IMR-90 (cell line): ENCODE measurements around the gene ZNF236. TPM values are rescaled to one million over a fixed set of nuclear protein-coding genes. Genes with fewer than 3 reads are reported as not detected.
A peak's percentile ranks its signal among the peaks of the same experiment; 100 is the strongest.

Experiments
- ATAC-seq: fragments of 200-7000 bp; cut with Tn5 transposase; 2 replicates; pipeline ENCODE4 v1.9.1; 2020; ENCODE audit warnings: low read depth, mild to moderate bottlenecking, moderate library complexity
- BruUV-seq: library from RNA; stranded (reverse); fragments of 400-500 nt; replicated peaks from 2 replicates; lab custom pipeline; 2021; lab: Mats Ljungman, UMichigan
- CTCF ChIA-PET: fragments of 300-600 bp; formaldehyde crosslinking; extraction: SDS; loops from one replicate; lab custom pipeline; 2021; ENCODE audit warnings: antibody characterized with exemption; lab: Yijun Ruan, JAX
- POLR2A ChIA-PET: fragments of 300-600 bp; sonication (Branson Sonifier 250); formaldehyde crosslinking; loops from one replicate; lab custom pipeline; 2022; ENCODE audit warnings: antibody characterized with exemption; ENCODE audit not compliant: unreplicated experiment; lab: Charles Lee
- DNase-seq: peaks from one replicate; pipeline ENCODE4 v3.0.0; 2013
- H2AFZ ChIP-seq: replicated peaks from 2 replicates; pipeline ENCODE3; 2013; ENCODE audit warnings: low read length, mild to moderate bottlenecking; ENCODE audit not compliant: poor library complexity
- H2AK5ac ChIP-seq: 2 replicates; pipeline ENCODE4 v1.6.1; 2013; ENCODE audit warnings: low read depth, low read length, inconsistent platforms
- H2AK9ac ChIP-seq: replicated peaks from 2 replicates; pipeline ENCODE3; 2013; ENCODE audit warnings: mild to moderate bottlenecking, low read depth, low read length, moderate library complexity; ENCODE audit not compliant: poor library complexity
- H2BK120ac ChIP-seq: 2 replicates; pipeline ENCODE4 v1.6.1; 2013; ENCODE audit warnings: low read depth, low read length, inconsistent platforms
- H2BK15ac ChIP-seq: 3 replicates; pipeline ENCODE4 v1.6.1; 2013; ENCODE audit warnings: low read depth, low read length, inconsistent platforms
- H2BK20ac ChIP-seq: 2 replicates; pipeline ENCODE4 v1.6.1; 2013; ENCODE audit warnings: low read depth, mild to moderate bottlenecking, inconsistent platforms, low read length, moderate library complexity
- H2BK5ac ChIP-seq: 2 replicates; pipeline ENCODE4 v1.6.1; 2013; ENCODE audit warnings: mild to moderate bottlenecking, low read depth, low read length, inconsistent platforms; ENCODE audit not compliant: poor library complexity, severe bottlenecking
- H3K14ac ChIP-seq: replicated peaks from 2 replicates; pipeline ENCODE4 v1.6.1; 2013; ENCODE audit warnings: low read depth, low read length, inconsistent platforms
- H3K18ac ChIP-seq: 2 replicates; pipeline ENCODE4 v1.6.1; 2013; ENCODE audit warnings: low read depth, low read length, control low read depth
- H3K23ac ChIP-seq: 2 replicates; pipeline ENCODE4 v1.6.1; 2013; ENCODE audit warnings: low read depth, low read length, inconsistent platforms
- H3K27ac ChIP-seq: 2 replicates; pipeline ENCODE4 v1.5.1; 2013; ENCODE audit warnings: mild to moderate bottlenecking, control low read depth, low read length; ENCODE audit not compliant: insufficient read depth
- H3K27me3 ChIP-seq: 2 replicates; pipeline ENCODE4 v1.6.1; 2013; ENCODE audit warnings: low read length; ENCODE audit not compliant: control insufficient read depth, insufficient read depth
- H3K36me3 ChIP-seq: 2 replicates; pipeline ENCODE4 v1.6.1; 2013; ENCODE audit warnings: low read length, mixed read lengths; ENCODE audit not compliant: control insufficient read depth, insufficient read depth
- H3K4ac ChIP-seq: 2 replicates; pipeline ENCODE4 v1.6.1; 2013; ENCODE audit warnings: low read depth, low read length, inconsistent platforms
- H3K4me1 ChIP-seq: 2 replicates; pipeline ENCODE4 v1.6.1; 2013; ENCODE audit warnings: low read length, mixed read lengths; ENCODE audit not compliant: control insufficient read depth, insufficient read depth
- H3K4me2 ChIP-seq: 2 replicates; pipeline ENCODE4 v1.6.1; 2013; ENCODE audit warnings: low read depth, mild to moderate bottlenecking, control low read depth, low read length, moderate library complexity
- H3K4me3 ChIP-seq: 2 replicates; pipeline ENCODE4 v1.5.1; 2013; ENCODE audit warnings: low read depth, mild to moderate bottlenecking, control low read depth, low read length, moderate library complexity; ENCODE audit not compliant: insufficient read depth
- H3K56ac ChIP-seq: 2 replicates; pipeline ENCODE4 v1.6.1; 2013; ENCODE audit warnings: low read length, inconsistent platforms; ENCODE audit not compliant: insufficient read depth; ENCODE audit errors: extremely low read depth
- H3K79me1 ChIP-seq, 2 experiments: 2 replicates each; pipeline ENCODE4 v1.6.1; 2013; ENCODE audit warnings: low read length in 2 of 2, inconsistent platforms in 1 of 2, low read depth in 1 of 2
- H3K9ac ChIP-seq: 2 replicates; pipeline ENCODE4 v1.6.1; 2013; ENCODE audit warnings: low read depth, low read length, control low read depth
- H3K9me1 ChIP-seq: 2 replicates; pipeline ENCODE4 v1.6.1; 2013; ENCODE audit warnings: low read length, inconsistent platforms; ENCODE audit not compliant: insufficient read depth
- H3K9me3 ChIP-seq: 2 replicates; pipeline ENCODE4 v1.6.1; 2013; ENCODE audit warnings: low read length; ENCODE audit not compliant: control insufficient read depth, insufficient read depth
- H4K20me1 ChIP-seq: 2 replicates; pipeline ENCODE4 v1.6.1; 2013; ENCODE audit warnings: low read length, inconsistent platforms; ENCODE audit not compliant: insufficient read depth
- H4K5ac ChIP-seq: 2 replicates; pipeline ENCODE4 v1.6.1; 2013; ENCODE audit warnings: mild to moderate bottlenecking, low read depth, low read length, control low read depth
- H4K8ac ChIP-seq, 2 experiments: 2 replicates each; pipeline ENCODE4 v1.6.1; 2013; ENCODE audit warnings: low read depth in 2 of 2, low read length in 2 of 2, control low read depth in 1 of 2, inconsistent platforms in 1 of 2
- H4K91ac ChIP-seq: 2 replicates; pipeline ENCODE4 v1.6.1; 2013; ENCODE audit warnings: low read depth, low read length, inconsistent platforms; ENCODE audit not compliant: insufficient read depth
- MXI1 ChIP-seq: IDR thresholded peaks from 2 replicates; pipeline ENCODE4 v1.6.1; 2012; ENCODE audit warnings: low read depth, mild to moderate bottlenecking, low read length, moderate library complexity, borderline replicate concordance
- WGBS, 2 experiments: methylation state at CpG; one replicate each; pipeline versions ENCODE4 v1.1.5 to v1.1.7; 2013; ENCODE audit warnings: missing lambda C conversion rate in 2 of 2; ENCODE audit not compliant: insufficient read length in 1 of 2; ENCODE audit errors: extremely low coverage in 2 of 2; 5-methylcytosine and 5-hydroxymethylcytosine counted together
- dilution Hi-C: fragments of 300-500 bp; cut with HindIII; formaldehyde crosslinking; loops from one replicate; pipeline ENCODE4 v1.14.3; 2018; ENCODE audit warnings: low sequenced_read_pairs; ENCODE audit not compliant: unreplicated experiment
- in situ Hi-C: fragments of 300-500 bp; cut with MboI; formaldehyde crosslinking; loops from 3 replicates; pipeline ENCODE4 v1.14.3; 2019; ENCODE audit warnings: low sequenced_read_pairs, inconsistent platforms, mixed read lengths
- intact Hi-C: fragments of 100-400 bp; cut with micrococcal nuclease; formaldehyde crosslinking; loops from 2 replicates; pipeline ENCODE4 v1.10.0; 2022
- polyA plus RNA-seq, 3 experiments: library from polyadenylated mRNA; depleted of rRNA; stranded (reverse); fragments of >200 nt; gene quantifications; 2 replicates each; pipeline ENCODE4 v1.2.3, GENCODE V29; 2012; ENCODE audit warnings: low replicate concordance in 1 of 3
- total RNA-seq: library from RNA; depleted of rRNA; stranded (reverse); fragments of >200 nt; gene quantifications from 2 replicates; pipeline ENCODE4 v1.2.3, GENCODE V29; 2012

The ZNF236 gene
- total and polyA plus RNA-seq, 2 of the 4 experiments (the other 2 are of a cell fraction): 3.6 to 9.7 TPM

DNA sequence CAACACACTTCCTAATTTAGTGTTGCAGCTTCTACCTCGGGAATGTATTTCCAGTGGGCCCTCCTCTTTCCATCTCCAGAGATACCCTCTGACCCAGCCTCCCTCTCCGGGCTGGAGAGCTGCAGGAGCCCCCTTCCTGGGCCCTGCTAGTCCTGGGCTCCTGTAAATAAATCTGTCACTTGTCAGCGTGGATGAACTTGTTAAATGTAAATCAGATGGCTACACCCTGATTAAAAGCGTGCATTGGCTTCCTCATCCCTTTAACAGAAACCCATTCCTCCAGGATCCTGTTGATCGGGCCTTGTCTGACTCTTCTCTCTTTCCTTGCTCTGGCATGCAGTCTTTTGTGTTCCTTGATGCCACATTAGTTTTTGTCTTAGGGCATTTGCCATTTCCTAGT is 2.4 kb downstream of the ZNF236 start:
- H4K5ac ChIP-seq: no peak overlapping the region
- dilution Hi-C loops (no loop called here), intact Hi-C loops (no loop called here), in situ Hi-C loops (loop anchor here (25.0 kb wide), 1 partner anchor 388 kb away; no protein-coding TSS in a partner anchor)
- H3K4me3 ChIP-seq: no peak overlapping the region
- H2BK120ac ChIP-seq: no peak overlapping the region
- H3K23ac ChIP-seq: peak overlapping the region; percentile 10; the same call in 1 of the 2 replicates
- no peak overlapping the region for H3K14ac ChIP-seq
- no peak overlapping the region for H2BK5ac ChIP-seq
- H3K9ac ChIP-seq: no peak overlapping the region
- H3K36me3 ChIP-seq: peaks cover 3% of the 10 kb centered on the region; the same call in 1 of the 2 replicates
- H3K9me3 ChIP-seq: no peaks in the 10 kb centered on the region
- H3K9me1 ChIP-seq: peaks cover 10% of the 10 kb centered on the region; the same call in 1 of the 2 replicates
- H4K8ac ChIP-seq: no peak overlapping the region
- no peak overlapping the region for H3K4me2 ChIP-seq
- H3K27ac ChIP-seq: no peak overlapping the region
- no peak overlapping the region for H2BK15ac ChIP-seq
- POLR2A ChIA-PET: no interaction called here
- H3K79me1 ChIP-seq: peaks cover 36 to 73% of the 10 kb centered on the region in 2 experiments
- no peak overlapping the region for H3K4ac ChIP-seq
- H2AFZ ChIP-seq: no peak overlapping the region
- H3K4me1 ChIP-seq: peaks cover 8% of the 10 kb centered on the region; the same call in 1 of the 2 replicates
- no peak overlapping the region for H2AK9ac ChIP-seq
- no peak for ATAC-seq
- no peak overlapping the region for H2AK5ac ChIP-seq
- H3K27me3 ChIP-seq: no peaks in the 10 kb centered on the region
- no peaks in the 10 kb centered on the region for H4K20me1 ChIP-seq
- no peak overlapping the region for H2BK20ac ChIP-seq
- CTCF ChIA-PET: no interaction called here
- TF ChIP-seq MXI1: no peak
- H3K56ac ChIP-seq: no peak overlapping the region
- no TSS peak for BruUV-seq
- no peak for DNase-seq
- WGBS, 2 experiments: 80% methylated on average over 1 of the region's 5 CpGs; no CpG with 5 or more reads in 1 of the 2 experiments
- H3K18ac ChIP-seq: no peak overlapping the region
- no peak overlapping the region for H4K91ac ChIP-seq
